Cardiac muscle cell (in vitro differentiated cells and primary cell): ENCODE measurements around the gene RASA3. TPM values are rescaled to one million over a fixed set of nuclear protein-coding genes. Genes with fewer than 3 reads are reported as not detected.

ENCODE experiments used
- DNase-seq, 2 donors: peaks; one replicate each; pipeline versions ENCODE4 v3.0.0 to v3.0.0-alpha.2; 2010 to 2017; ENCODE audit warnings: low read depth in 1 of 2, low spot score in 1 of 2
- H3K27ac ChIP-seq: fragments of 200-600 bp; sonication (generic); 2 replicates; pipeline ENCODE4 v1.5.1; 2016
- H3K27me3 ChIP-seq: fragments of 200-600 bp; sonication (generic); 2 replicates; pipeline ENCODE4 v1.6.0; 2016; ENCODE audit warnings: control low read depth
- H3K36me3 ChIP-seq: fragments of 200-600 bp; sonication (generic); 2 replicates; pipeline ENCODE4 v1.5.1; 2016; ENCODE audit warnings: control low read depth
- H3K4me1 ChIP-seq: fragments of 200-600 bp; sonication (generic); 2 replicates; pipeline ENCODE4 v1.8.1; 2017; ENCODE audit warnings: low read depth, mild to moderate bottlenecking, mixed run types
- H3K4me3 ChIP-seq: fragments of 200-600 bp; sonication (generic); 2 replicates; pipeline ENCODE4 v1.5.1; 2016; ENCODE audit warnings: mild to moderate bottlenecking
- H3K9me3 ChIP-seq: fragments of 200-600 bp; sonication (generic); 2 replicates; pipeline ENCODE4 v1.5.1; 2017; ENCODE audit warnings: low read depth, mild to moderate bottlenecking, control low read depth
- CTCF ChIP-seq: IDR thresholded peaks from 2 replicates; pipeline ENCODE4 v1.5.1; 2012; ENCODE audit warnings: low read depth, mild to moderate bottlenecking, low read length
- polyA plus RNA-seq: library from polyadenylated mRNA; unstranded; fragments of >200 nt; fragmentation: Nextera tagmentation; extraction: Ambion mirVana; gene quantifications from 2 replicates; pipeline ENCODE4 v1.2.1, GENCODE V29; 2016
- total RNA-seq: library from RNA; depleted of rRNA; stranded (reverse); fragments of >200 nt; gene quantifications from 2 replicates; pipeline ENCODE4 v1.2.3, GENCODE V29; 2016

Gene RASA3
- total and polyA plus RNA-seq, 2 experiments from 2014 or later, result 14.0 to 26.0 TPM

- no peak for TF ChIP-seq CTCF
- H3K36me3 ChIP-seq, result no peaks in the 10 kb centered on the region
- H3K4me1 ChIP-seq, result peaks cover 11% of the 10 kb centered on the region
- no peaks in the 10 kb centered on the region for H3K9me3 ChIP-seq
- no peak overlapping the region for H3K27ac ChIP-seq
- DNase-seq, result no peak
- H3K4me3 ChIP-seq, result no peak overlapping the region
- H3K27me3 ChIP-seq, result no peaks in the 10 kb centered on the region
Measured at GRCh38 chr13:113946409-113947181, 185.8 kb downstream of the RASA3 start.

DNA sequence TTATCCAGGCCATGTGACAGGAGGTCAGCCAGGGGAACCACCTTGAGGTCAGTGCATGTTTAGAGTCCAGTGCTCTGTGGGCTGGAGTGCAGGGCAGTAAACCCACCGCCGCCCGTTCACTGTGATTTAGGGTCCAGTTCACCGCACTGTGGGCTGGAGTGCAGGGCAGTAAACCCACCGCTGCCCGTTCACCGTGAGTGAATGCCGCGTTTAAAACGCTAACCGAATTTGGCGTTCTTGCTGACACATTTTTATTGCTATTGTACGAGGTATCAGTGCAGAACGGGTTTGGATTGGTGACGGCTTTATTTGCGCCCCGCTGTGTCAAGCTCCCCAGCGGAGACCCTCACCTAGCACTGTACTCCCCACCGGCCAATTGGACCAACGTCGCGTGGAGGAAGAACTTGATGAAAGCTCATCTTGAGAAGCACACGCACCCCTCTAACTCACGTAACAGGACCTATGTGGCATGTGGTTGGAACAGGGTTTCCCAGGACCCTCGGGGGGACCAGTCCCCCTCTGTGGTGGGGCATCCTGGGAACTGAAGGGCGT lies 186.5 kb downstream of the RASA3 start:
- no peaks in the 10 kb centered on the region for H3K27me3 ChIP-seq
- H3K27ac ChIP-seq, result no peak overlapping the region
- H3K4me3 ChIP-seq, result no peak overlapping the region
- no peaks in the 10 kb centered on the region for H3K36me3 ChIP-seq
- DNase-seq, result no peak
- no peak for TF ChIP-seq CTCF
- no peaks in the 10 kb centered on the region for H3K9me3 ChIP-seq
- H3K4me1 ChIP-seq, result peaks cover 11% of the 10 kb centered on the region

DNA sequence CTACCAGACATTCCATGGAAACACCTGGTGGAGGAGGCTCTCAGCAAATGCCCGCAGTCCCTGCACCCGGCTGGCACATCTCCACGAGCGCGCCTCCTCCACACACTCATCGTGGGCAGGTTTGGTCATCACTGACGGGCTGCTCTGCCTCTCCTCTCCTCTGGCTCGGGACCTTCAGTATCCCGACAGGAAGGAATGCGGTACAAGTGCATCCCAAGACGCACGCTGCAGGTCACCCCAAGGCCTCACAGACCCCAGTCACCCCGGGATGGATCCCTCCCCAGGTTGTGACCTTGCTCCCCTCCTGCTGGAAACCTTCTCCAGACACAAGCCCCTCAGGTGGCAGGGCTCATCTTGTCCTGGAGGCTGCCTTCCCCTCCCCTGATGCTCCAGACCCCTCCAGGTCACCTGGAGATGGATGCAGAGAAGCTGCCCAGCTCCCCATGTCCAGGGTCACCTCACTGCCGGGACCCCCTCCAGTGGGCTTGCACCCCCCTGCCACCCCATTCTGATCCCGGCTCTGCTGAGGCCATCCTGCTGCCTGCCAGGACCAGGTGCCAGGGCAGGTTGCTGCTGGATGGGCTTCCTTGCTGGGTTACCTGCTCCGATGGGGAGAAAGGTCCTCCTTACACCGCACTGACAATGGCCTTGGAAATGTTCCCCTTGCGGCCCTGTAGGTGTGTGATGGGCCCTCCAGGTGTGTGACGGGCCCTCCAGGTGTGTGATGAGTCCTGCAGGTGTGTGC lies 188.4 kb downstream of the RASA3 start:
- H3K4me3 ChIP-seq, result no peak overlapping the region
- DNase-seq, result no peak

DNA sequence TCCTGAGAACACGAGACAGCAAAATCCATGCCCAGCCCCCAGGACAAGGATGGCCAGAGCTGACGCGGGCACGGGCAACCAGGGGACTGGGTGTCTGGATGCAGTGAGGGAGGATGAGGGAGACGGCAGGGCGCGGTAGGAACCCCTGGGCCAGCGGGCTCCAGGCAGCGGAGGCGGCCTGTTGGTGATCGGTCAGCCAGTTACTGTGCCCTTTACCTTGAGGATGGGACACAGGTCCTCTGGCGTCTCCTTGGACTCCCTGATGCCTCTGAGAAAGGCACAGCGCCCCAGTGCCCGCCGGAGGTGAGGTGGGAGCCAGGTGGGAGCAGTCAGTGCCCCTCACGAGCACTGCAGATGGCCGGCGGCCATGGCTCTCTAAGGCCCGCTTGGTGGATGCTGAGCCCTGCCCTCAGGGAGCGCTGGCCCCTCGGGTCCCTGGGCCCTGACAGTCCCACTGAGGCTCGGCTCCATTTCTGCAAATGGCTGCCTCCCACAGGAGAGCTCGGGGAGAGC lies 189.8 kb downstream of the RASA3 start:
- DNase-seq, result no peak
- Histone ChIP-seq H3K27me3 (no peaks in the 10 kb centered on the region), H3K4me3 (no peak overlapping the region), H3K36me3 (no peaks in the 10 kb centered on the region), H3K9me3 (no peaks in the 10 kb centered on the region), H3K4me1 (peaks cover 13% of the 10 kb centered on the region), H3K27ac (peak overlapping the region; percentile 62)
- TF ChIP-seq CTCF, result no peak

More for the DNA sequence above, 188.4 kb downstream of the RASA3 start:
- peaks cover 11% of the 10 kb centered on the region for H3K4me1 ChIP-seq
- TF ChIP-seq CTCF, result no peak
- peak overlapping the region; percentile 62 for H3K27ac ChIP-seq
- no peaks in the 10 kb centered on the region for H3K9me3 ChIP-seq
- no peaks in the 10 kb centered on the region for H3K36me3 ChIP-seq
- no peaks in the 10 kb centered on the region for H3K27me3 ChIP-seq

DNA sequence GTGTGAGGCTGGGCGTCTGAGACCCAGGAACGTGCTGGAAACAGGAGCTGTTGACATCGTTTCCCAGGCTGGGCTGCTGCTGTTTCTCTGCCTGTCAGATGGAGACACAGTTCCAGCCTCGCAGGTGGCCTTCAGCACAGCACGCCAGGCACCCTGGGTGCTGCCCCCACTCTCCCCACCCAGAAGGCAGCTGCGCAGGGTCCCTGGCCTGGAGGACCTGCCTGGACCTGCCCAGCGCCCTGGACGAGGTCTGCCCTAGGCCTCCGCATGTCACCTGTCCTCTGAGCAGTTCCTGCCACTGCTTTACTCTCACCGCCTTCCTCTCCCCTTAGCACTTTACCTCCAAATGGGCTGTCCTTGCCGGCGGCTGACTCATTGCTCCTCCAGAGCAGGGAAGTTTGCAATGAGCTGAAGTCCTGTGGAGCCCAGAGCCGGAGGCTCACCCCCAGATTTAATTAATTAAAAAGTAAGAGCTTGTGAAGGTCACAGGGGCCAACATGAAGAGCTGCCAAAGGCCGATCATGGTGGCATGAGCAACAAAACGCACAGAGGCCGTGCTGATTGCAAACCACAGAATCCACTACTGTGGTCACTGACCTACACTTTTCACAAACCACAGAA lies 190.7 kb downstream of the RASA3 start:
- H3K9me3 ChIP-seq, result no peaks in the 10 kb centered on the region
- peak in 1 of 2 donors; percentile 37 for DNase-seq
- H3K27me3 ChIP-seq, result no peaks in the 10 kb centered on the region
- no peak overlapping the region for H3K27ac ChIP-seq
- peaks cover 16% of the 10 kb centered on the region for H3K4me1 ChIP-seq
- H3K4me3 ChIP-seq, result no peak overlapping the region
- TF ChIP-seq CTCF, result no peak
- no peaks in the 10 kb centered on the region for H3K36me3 ChIP-seq
